Mucosa of stomach (tissue), 1 donor: ENCODE data around the gene CDRT15L2.
"Not testable (repeated sequence)": the region's sequence is repeated elsewhere in the genome, so short reads cannot be mapped to it uniquely, and the experiment has no call there.

Experiments
- H3K27me3 ChIP-seq: one replicate; pipeline ENCODE4 v1.7.0; 2013; ENCODE audit warnings: mild to moderate bottlenecking, low read length; ENCODE audit not compliant: control insufficient read depth, insufficient read depth
- H3K36me3 ChIP-seq: one replicate; pipeline ENCODE4 v1.7.0; 2013; ENCODE audit warnings: low read length; ENCODE audit not compliant: control insufficient read depth, insufficient read depth
- H3K4me1 ChIP-seq: one replicate; pipeline ENCODE4 v1.7.0; 2013; ENCODE audit warnings: mild to moderate bottlenecking, low read length; ENCODE audit not compliant: control insufficient read depth, insufficient read depth
- H3K4me3 ChIP-seq: one replicate; pipeline ENCODE4 v1.7.0; 2013; ENCODE audit warnings: low read length
- H3K9ac ChIP-seq: one replicate; pipeline ENCODE4 v1.7.0; 2013; ENCODE audit warnings: mild to moderate bottlenecking, low read length, moderate library complexity
- H3K9me3 ChIP-seq: one replicate; pipeline ENCODE4 v1.7.0; 2013; ENCODE audit warnings: mild to moderate bottlenecking, low read length, moderate library complexity; ENCODE audit not compliant: control insufficient read depth
- donor health status: Pancreatic carcinoma.

Gene CDRT15L2

GRCh38 chr17:20589454-20589810 lies 9.9 kb downstream of the CDRT15L2 start:
- H3K4me3 ChIP-seq, H3K9ac ChIP-seq, H3K27me3 ChIP-seq: not testable (repeated sequence)

DNA sequence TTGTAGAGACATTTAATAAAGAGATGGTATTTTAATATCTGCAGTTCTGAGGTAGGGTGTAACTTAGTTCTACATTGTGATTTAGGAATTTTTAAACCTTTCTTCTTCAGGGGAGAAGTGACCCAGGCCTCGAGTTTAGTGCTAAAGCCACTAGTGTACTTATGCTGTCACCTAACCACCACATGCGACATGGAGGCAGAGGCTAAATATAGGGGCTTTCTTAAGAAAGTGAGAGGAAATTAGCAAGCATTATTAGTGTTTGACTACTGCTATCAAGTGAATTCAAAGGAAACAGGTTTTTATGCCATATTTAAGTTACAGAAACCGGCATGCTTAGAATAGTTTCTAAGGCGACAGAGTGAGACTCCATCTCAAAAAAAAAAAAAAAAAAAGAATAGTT lies 11.5 kb downstream of the CDRT15L2 start:
- H3K9ac ChIP-seq, H3K4me1 ChIP-seq, H3K4me3 ChIP-seq, H3K36me3 ChIP-seq, H3K9me3 ChIP-seq, H3K27me3 ChIP-seq: not testable (repeated sequence)

More at GRCh38 chr17:20589454-20589810, 9.9 kb downstream of the CDRT15L2 start:
- not testable (repeated sequence) for H3K9me3 ChIP-seq, H3K36me3 ChIP-seq, H3K4me1 ChIP-seq

DNA sequence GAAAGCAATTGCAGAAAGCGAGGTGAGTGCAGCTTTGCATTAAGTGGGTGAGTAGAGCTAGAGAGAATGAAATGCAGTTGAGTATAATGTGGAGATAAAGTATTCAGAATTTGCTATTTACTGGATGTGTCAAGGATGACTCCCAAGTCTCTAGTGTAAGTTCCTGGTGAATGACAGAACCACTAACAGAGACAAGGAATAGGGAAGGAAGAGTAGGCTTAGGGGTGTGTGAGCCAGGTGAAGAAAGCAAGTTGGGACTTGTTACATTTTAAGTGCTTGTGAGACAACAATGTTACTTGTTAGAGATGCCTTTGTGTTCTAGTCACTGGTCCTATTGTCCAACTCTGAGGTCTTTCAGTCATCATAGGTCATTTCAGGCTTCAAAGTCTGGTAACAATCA lies 26.0 kb downstream of the CDRT15L2 start:
- not testable (repeated sequence) for H3K36me3 ChIP-seq, H3K9ac ChIP-seq, H3K4me3 ChIP-seq, H3K4me1 ChIP-seq, H3K9me3 ChIP-seq, H3K27me3 ChIP-seq

GRCh38 chr17:20609490-20609889 lies 30.0 kb downstream of the CDRT15L2 start:
- not testable (repeated sequence) for H3K9me3 ChIP-seq, H3K4me3 ChIP-seq, H3K27me3 ChIP-seq, H3K9ac ChIP-seq, H3K4me1 ChIP-seq, H3K36me3 ChIP-seq

DNA sequence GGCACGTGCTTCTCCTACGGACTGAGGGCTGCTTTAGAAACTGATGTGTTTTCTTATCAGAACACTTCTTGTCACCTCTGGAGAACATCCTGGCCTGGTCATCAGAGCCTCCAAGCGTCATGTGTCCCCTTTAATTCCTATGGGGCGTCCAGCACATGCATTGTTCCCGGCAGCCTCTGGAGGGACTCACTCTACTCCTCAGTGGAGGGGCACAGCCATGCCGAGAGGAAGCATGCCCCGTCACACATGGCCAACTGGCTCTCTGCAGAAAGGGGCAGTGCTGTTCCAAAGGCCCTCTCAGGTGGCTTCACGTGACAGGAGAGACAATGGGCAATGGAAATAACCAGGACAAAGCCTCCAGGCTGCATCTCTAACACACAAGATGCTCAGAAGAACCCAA lies 31.8 kb downstream of the CDRT15L2 start:
- H3K36me3 ChIP-seq = no peaks in the 10 kb centered on the region
- H3K27me3 ChIP-seq = no peaks in the 10 kb centered on the region
- no peak overlapping the region for H3K4me3 ChIP-seq
- H3K9me3 ChIP-seq = no peaks in the 10 kb centered on the region
- H3K9ac ChIP-seq = no peak overlapping the region
- no peaks in the 10 kb centered on the region for H3K4me1 ChIP-seq

DNA sequence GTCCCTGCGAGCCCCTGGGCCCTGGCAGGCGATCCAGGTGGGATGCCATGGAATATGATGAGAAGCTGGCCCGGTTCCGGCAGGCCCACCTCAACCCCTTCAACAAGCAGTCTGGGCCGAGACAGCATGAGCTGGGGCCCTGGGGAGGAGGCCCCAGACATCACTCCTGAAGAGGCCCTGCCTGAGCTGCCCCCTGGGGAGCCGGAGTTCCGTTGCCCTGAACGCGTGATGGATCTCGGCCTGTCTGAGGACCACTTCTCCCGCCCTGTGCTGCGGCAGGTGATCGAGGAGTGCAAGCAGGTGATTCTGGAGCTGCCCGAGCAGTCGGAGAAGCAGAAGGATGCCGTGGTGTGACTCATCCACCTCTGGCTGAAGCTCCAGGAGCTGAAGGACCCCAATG lies 33.1 kb downstream of the CDRT15L2 start:
- H3K36me3 ChIP-seq = no peaks in the 10 kb centered on the region
- no peaks in the 10 kb centered on the region for H3K4me1 ChIP-seq
- H3K27me3 ChIP-seq = no peaks in the 10 kb centered on the region
- no peak overlapping the region for H3K9ac ChIP-seq
- no peaks in the 10 kb centered on the region for H3K9me3 ChIP-seq
- no peak overlapping the region for H3K4me3 ChIP-seq

GRCh38 chr17:20613248-20613647 lies 33.7 kb downstream of the CDRT15L2 start:
- Histone ChIP-seq H3K4me3 (no peak overlapping the region), H3K36me3 (no peaks in the 10 kb centered on the region), H3K4me1 (no peaks in the 10 kb centered on the region), H3K9ac (no peak overlapping the region), H3K27me3 (no peaks in the 10 kb centered on the region), H3K9me3 (no peaks in the 10 kb centered on the region)

- no peak overlapping the region for H3K4me3 ChIP-seq
- no peaks in the 10 kb centered on the region for H3K4me1 ChIP-seq
- no peaks in the 10 kb centered on the region for H3K9me3 ChIP-seq
- H3K9ac ChIP-seq = no peak overlapping the region
- H3K36me3 ChIP-seq = no peaks in the 10 kb centered on the region
- no peaks in the 10 kb centered on the region for H3K27me3 ChIP-seq
These were observed 34.4 kb downstream of the CDRT15L2 start for GRCh38 chr17:20613905-20614304.

DNA sequence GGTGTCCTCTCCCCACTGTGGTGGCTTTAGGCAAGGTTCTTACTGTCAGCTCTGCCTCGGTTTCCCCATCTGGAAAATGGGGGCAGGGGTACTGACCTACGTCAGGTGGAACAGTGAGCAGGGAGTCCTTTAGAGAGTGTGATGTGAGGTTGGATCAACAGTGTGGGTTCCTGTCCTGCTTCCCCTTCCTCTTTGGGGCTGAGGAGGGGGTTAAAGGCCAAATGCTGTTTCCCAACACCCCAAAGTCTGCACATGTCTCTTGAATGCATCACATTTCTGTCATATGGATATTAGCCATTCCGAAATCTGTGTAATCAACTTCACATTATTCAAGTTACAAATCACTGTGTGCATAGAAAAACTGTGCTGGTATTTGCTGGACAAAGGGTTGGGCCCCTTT lies 35.9 kb downstream of the CDRT15L2 start:
- H3K27me3 ChIP-seq, H3K4me3 ChIP-seq, H3K4me1 ChIP-seq, H3K36me3 ChIP-seq, H3K9ac ChIP-seq, H3K9me3 ChIP-seq: not testable (repeated sequence)
